HepG2 (cell line): ENCODE data around the gene INF2. TPM values are rescaled to one million over a fixed set of nuclear protein-coding genes. Genes with fewer than 3 reads are reported as not detected.

ENCODE experiments used
- CERS6 ChIP-seq: sonication (generic); formaldehyde crosslinking; IDR thresholded peaks from 2 replicates; pipeline ENCODE4 v1.5.0; 2020; ENCODE audit warnings: missing genetic modification reagents
- CHD4 ChIP-seq: fragments of 200-600 bp; sonication (generic); IDR thresholded peaks from 2 replicates; pipeline ENCODE4 v1.7.0; 2017; ENCODE audit warnings: mild to moderate bottlenecking, low read length, borderline replicate concordance
- DNMT1 ChIP-seq: sonication (generic); formaldehyde crosslinking; IDR thresholded peaks from 2 replicates; pipeline ENCODE4 v1.5.1; 2020; ENCODE audit warnings: mild to moderate bottlenecking, missing genetic modification reagents
- HOXA5 ChIP-seq: sonication (generic); formaldehyde crosslinking; IDR thresholded peaks from 2 replicates; pipeline ENCODE4 v1.4.0; 2020; ENCODE audit warnings: missing genetic modification reagents
- MAFK ChIP-seq, 2 experiments: IDR thresholded peaks in 1 of 2; conservative IDR thresholded peaks in 1 of 2; 2 replicates each; pipeline ENCODE4 v1.6.1; 2011; ENCODE audit warnings: improper control_type of control experiment in 2 of 2, low read length in 2 of 2
- MED1 ChIP-seq: sonication (generic); formaldehyde crosslinking; IDR thresholded peaks from 2 replicates; pipeline ENCODE4 v1.4.0; 2020; ENCODE audit warnings: missing genetic modification reagents
- POGZ ChIP-seq: sonication (generic); formaldehyde crosslinking; IDR thresholded peaks from 2 replicates; pipeline ENCODE4 v1.4.0; 2020; ENCODE audit warnings: mild to moderate bottlenecking, missing genetic modification reagents
- RXRB ChIP-seq: IDR thresholded peaks from 2 replicates; pipeline ENCODE4 v1.6.1; 2016; ENCODE audit warnings: borderline replicate concordance, missing genetic modification reagents, missing compliant biosample characterization
- XRCC5 ChIP-seq: fragments of 200-400 bp; formaldehyde crosslinking; optimal IDR thresholded peaks from 2 replicates; pipeline ENCODE3; 2017; ENCODE audit warnings: mild to moderate bottlenecking, low read length
- ZMYM2 ChIP-seq: sonication (generic); formaldehyde crosslinking; IDR thresholded peaks from 2 replicates; pipeline ENCODE4 v1.8.0; 2022; ENCODE audit warnings: mild to moderate bottlenecking, missing genetic modification reagents
- ZNF781 ChIP-seq: sonication (generic); formaldehyde crosslinking; IDR thresholded peaks from 2 replicates; pipeline ENCODE4 v1.5.1; 2020; ENCODE audit warnings: borderline replicate concordance, mild to moderate bottlenecking, missing genetic modification reagents; ENCODE audit errors: not compliant biosample characterization
- ZZZ3 ChIP-seq: sonication (generic); formaldehyde crosslinking; IDR thresholded peaks from 2 replicates; pipeline ENCODE4 v1.4.0; 2020; ENCODE audit warnings: missing genetic modification reagents, mild to moderate bottlenecking, borderline replicate concordance
- polyA plus RNA-seq, 8 experiments: library from polyadenylated mRNA; depleted of rRNA in 3 of 8; stranded (reverse) in 7 of 8; unstranded in 1 of 8; fragments of >200 nt; fragmentation: Illumina TruSeq in 4 of 8; extraction: Trizol in 4 of 8; gene quantifications; 2 replicates each; pipeline versions ENCODE4 v1.2.1 to v1.2.3, GENCODE V29; 2011 to 2016; ENCODE audit warnings: low read depth in 4 of 8, missing spikeins in 1 of 8, mixed read lengths in 1 of 8; ENCODE audit not compliant: insufficient read depth in 1 of 8
- total RNA-seq, 5 experiments: library from RNA; depleted of rRNA; stranded (reverse); fragments of >200 nt; fragmentation: Illumina TruSeq; extraction: Trizol; gene quantifications; 2 replicates each; pipeline ENCODE4 v1.2.3, GENCODE V29; 2016; ENCODE audit warnings: low read depth in 1 of 5
- TF ChIP-seq, protein P1 (sequence below): sonication (generic); formaldehyde crosslinking; IDR thresholded peaks from 2 replicates; pipeline ENCODE4 v1.4.0; 2020; ENCODE audit warnings: low read depth, mild to moderate bottlenecking, missing genetic modification reagents
- TF ChIP-seq, protein P2 (sequence below): sonication (generic); formaldehyde crosslinking; IDR thresholded peaks from 2 replicates; pipeline ENCODE4 v1.4.0; 2020; ENCODE audit warnings: mild to moderate bottlenecking, missing genetic modification reagents
- TF ChIP-seq, protein P3 (sequence below): sonication (generic); formaldehyde crosslinking; IDR thresholded peaks from one replicate; pipeline ENCODE4 v1.5.1; 2020; ENCODE audit warnings: mild to moderate bottlenecking, missing genetic modification reagents; ENCODE audit errors: not compliant biosample characterization

Gene INF2
- total and polyA plus RNA-seq, 2 of the 13 experiments (the other 11 are each of a cell fraction or from before 2014, with no cell fraction given), result 16.4 to 26.4 TPM

DNA sequence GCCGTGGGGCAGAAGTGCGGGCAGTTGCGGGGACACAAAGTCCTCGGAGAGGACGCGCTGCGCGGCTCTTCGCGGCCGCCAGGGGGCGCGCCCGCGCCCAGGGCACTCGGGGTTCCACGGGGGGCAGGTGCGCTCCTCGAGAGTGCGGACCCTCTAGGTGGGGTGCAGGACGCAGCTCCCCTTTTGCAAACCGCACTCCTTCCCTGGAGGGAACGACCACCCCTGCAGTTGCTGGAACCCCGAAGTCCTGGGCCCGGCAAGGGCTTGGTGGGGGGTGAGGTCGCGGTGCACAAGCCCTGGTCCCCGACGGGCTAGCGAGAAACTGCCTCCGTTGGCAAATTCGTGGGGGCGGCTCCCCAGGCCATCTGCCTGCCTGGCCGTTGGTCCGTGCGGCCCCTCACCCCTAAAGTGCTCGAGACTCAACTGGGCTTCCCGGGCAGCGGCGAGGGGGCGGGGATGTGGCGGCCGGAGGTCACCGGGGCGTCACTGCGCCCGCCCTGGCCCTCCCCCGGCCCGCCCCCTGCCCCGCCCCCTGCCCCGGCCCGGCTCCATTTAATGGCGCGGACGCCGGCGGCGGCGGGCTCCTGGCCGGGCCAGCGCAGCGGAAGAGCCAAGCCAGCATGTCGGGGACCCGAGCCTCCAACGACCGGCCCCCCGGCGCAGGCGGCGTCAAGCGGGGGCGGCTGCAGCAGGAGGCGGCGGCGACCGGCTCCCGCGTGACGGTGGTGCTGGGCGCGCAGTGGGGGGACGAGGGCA, 34.4 kb downstream of the INF2 start, which contains the start of gene ADSS1 (continued):
- TF ChIP-seq CERS6 (CRISPR knock-in tag) (no peak), CHD4 (no peak), DNMT1 (0 out of 2 replicates have a peak, but pooled peaks have one; percentile 4), XRCC5 (peak; percentile 86), MED1 (CRISPR knock-in tag) (peak; percentile 55), ZZZ3 (CRISPR knock-in tag) (0 out of 2 replicates have a peak, but pooled peaks have one; percentile 17), MAFK (conservative IDR thresholded peaks at IDR 0.05 in 1 of 2, IDR thresholded peaks at IDR 0.05 in 1 of 2; ENCODE audit: low read length in 2 of 2) (peak; percentile 50 to 61; a peak in 3 of 4 replicates), ZMYM2 (peak; percentile 89), ZNF781 (CRISPR knock-in tag) (no peak), POGZ (CRISPR knock-in tag) (0 out of 2 replicates have a peak, but pooled peaks have one; percentile 24), RXRB (peak; percentile 6; the same call in 1 of the 2 replicates), HOXA5 (CRISPR knock-in tag) (peak; percentile 68; the same call in 1 of the 2 replicates)
- TF ChIP-seq, protein P1, sequence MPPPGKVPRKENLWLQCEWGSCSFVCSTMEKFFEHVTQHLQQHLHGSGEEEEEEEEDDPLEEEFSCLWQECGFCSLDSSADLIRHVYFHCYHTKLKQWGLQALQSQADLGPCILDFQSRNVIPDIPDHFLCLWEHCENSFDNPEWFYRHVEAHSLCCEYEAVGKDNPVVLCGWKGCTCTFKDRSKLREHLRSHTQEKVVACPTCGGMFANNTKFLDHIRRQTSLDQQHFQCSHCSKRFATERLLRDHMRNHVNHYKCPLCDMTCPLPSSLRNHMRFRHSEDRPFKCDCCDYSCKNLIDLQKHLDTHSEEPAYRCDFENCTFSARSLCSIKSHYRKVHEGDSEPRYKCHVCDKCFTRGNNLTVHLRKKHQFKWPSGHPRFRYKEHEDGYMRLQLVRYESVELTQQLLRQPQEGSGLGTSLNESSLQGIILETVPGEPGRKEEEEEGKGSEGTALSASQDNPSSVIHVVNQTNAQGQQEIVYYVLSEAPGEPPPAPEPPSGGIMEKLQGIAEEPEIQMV (CRISPR knock-in tag), result 0 out of 2 replicates have a peak, but pooled peaks have one; percentile 8
- TF ChIP-seq, protein P2, sequence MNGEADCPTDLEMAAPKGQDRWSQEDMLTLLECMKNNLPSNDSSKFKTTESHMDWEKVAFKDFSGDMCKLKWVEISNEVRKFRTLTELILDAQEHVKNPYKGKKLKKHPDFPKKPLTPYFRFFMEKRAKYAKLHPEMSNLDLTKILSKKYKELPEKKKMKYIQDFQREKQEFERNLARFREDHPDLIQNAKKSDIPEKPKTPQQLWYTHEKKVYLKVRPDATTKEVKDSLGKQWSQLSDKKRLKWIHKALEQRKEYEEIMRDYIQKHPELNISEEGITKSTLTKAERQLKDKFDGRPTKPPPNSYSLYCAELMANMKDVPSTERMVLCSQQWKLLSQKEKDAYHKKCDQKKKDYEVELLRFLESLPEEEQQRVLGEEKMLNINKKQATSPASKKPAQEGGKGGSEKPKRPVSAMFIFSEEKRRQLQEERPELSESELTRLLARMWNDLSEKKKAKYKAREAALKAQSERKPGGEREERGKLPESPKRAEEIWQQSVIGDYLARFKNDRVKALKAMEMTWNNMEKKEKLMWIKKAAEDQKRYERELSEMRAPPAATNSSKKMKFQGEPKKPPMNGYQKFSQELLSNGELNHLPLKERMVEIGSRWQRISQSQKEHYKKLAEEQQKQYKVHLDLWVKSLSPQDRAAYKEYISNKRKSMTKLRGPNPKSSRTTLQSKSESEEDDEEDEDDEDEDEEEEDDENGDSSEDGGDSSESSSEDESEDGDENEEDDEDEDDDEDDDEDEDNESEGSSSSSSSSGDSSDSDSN (CRISPR knock-in tag), result peak; percentile 65
- TF ChIP-seq, protein P3, sequence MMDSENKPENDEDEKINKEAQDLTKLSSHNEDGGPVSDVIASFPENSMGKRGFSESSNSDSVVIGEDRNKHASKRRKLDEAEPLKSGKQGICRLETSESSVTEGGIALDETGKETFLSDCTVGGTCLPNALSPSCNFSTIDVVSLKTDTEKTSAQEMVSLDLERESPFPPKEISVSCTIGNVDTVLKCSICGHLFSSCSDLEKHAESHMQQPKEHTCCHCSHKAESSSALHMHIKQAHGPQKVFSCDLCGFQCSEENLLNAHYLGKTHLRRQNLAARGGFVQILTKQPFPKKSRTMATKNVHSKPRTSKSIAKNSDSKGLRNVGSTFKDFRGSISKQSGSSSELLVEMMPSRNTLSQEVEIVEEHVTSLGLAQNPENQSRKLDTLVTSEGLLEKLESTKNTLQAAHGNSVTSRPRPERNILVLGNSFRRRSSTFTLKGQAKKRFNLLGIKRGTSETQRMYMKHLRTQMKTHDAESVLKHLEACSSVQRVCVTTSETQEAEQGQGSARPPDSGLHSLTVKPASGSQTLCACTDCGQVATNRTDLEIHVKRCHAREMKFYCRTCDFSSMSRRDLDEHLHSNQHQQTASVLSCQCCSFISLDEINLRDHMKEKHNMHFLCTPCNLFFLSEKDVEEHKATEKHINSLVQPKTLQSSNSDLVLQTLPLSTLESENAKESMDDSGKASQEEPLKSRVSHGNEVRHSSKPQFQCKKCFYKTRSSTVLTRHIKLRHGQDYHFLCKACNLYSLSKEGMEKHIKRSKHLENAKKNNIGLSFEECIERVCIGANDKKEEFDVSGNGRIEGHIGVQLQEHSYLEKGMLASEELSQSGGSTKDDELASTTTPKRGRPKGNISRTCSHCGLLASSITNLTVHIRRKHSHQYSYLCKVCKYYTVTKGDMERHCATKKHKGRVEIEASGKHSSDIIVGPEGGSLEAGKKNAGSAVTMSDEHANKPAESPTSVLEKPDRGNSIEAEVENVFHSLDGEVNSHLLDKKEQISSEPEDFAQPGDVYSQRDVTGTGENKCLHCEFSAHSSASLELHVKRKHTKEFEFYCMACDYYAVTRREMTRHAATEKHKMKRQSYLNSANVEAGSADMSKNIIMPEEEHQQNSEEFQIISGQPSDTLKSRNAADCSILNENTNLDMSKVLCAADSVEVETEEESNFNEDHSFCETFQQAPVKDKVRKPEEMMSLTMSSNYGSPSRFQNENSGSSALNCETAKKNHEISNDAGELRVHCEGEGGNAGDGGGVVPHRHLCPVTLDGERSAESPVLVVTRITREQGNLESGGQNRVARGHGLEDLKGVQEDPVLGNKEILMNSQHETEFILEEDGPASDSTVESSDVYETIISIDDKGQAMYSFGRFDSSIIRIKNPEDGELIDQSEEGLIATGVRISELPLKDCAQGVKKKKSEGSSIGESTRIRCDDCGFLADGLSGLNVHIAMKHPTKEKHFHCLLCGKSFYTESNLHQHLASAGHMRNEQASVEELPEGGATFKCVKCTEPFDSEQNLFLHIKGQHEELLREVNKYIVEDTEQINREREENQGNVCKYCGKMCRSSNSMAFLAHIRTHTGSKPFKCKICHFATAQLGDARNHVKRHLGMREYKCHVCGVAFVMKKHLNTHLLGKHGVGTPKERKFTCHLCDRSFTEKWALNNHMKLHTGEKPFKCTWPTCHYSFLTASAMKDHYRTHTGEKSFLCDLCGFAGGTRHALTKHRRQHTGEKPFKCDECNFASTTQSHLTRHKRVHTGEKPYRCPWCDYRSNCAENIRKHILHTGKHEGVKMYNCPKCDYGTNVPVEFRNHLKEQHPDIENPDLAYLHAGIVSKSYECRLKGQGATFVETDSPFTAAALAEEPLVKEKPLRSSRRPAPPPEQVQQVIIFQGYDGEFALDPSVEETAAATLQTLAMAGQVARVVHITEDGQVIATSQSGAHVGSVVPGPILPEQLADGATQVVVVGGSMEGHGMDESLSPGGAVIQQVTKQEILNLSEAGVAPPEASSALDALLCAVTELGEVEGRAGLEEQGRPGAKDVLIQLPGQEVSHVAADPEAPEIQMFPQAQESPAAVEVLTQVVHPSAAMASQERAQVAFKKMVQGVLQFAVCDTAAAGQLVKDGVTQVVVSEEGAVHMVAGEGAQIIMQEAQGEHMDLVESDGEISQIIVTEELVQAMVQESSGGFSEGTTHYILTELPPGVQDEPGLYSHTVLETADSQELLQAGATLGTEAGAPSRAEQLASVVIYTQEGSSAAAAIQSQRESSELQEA, result peak; percentile 46
